Inferior parietal cortex (tissue), 1 donor: ENCODE data around the gene AXIN1.

Source experiments
- DNase-seq: peaks from one replicate; pipeline ENCODE4 v3.0.0-alpha.2; 2016; ENCODE audit errors: extremely low spot score

The AXIN1 gene

DNA sequence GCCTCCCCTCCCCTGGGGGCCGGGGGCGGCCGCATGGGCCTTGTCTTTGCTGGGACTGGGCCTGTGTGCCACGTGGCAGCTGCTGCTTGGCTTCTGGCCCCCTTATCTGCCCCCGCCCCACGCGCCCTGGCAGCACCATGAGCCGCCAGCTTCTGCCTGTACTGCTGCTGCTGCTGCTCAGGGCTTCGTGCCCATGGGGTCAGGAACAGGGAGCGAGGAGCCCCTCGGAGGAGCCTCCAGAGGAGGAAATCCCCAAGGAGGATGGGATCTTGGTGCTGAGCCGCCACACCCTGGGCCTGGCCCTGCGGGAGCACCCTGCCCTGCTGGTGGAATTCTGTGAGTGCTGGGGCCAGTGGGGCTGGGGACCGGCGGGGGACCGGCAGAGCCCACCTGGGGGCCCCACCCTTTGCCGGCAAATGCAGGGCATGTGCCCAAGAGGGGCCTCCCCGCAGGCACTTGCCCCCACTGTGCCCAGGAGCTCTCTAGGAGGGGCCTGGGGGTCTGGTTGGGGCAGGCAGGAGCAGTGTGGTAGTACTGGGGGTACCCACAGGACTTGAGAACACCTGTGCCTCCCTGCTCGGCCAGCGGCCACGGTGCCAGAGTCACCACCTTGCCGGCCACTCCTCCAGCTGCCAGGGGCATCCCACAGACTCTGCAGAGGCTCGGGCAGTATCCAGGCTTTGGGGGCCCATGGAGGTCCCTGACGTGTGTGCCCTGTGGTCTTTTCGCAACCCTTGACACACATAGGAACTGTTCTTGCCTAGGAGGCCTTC, 69.3 kb downstream of the AXIN1 start, which contains the start of gene PDIA2:
Gene PDIA2, plus strand, starts transcription at position 132 of the 773 bp plus-strand sequence. Its CDS starts 6 bp downstream, at position 138.
- DNase-seq: no peak

DNA sequence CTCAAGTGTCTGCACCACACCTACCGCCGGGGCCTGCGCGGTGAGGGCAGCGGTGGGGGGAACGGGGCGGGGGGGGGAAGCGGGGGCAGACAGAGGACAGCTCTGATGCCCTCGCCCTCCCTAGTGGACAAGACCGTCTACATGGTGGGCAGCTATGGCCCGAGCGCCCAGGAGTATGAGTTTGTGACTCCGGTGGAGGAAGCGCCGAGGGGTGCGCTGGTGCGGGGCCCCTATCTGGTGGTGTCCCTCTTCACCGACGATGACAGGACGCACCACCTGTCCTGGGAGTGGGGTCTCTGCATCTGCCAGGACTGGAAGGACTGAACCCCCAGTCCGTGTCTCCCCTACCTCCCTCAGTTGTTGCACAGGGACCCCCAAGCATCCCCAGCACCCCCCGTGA, 70.0 kb downstream of the AXIN1 start:
- no peak for DNase-seq

DNA sequence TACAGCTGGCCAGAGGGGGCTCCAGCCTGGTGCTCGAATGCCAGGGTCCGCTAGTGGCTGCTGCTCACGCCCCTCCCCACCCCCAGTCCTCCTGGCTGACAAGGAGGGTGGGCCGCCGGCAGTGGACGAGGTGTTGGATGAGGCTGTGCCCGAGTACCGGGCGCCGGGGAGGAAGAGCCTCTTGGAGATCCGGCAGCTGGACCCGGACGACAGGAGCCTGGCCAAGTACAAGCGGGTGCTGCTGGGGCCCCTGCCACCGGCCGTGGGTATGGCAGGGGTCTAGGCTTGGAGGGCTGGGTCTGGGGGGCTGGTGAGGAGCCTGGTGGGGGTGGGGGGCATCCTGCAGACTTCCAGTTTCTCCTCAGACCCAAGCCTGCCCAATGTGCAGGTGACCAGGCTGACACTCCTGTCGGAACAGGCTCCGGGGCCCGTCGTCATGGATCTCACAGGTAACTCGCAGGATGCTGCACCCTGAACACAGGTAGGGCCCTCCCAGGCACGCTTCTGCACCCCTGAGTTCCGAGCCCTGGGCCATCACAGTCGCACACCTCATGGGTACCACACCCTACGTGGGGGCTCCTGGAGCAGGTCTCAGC, 70.8 kb downstream of the AXIN1 start:
- DNase-seq: no peak

DNA sequence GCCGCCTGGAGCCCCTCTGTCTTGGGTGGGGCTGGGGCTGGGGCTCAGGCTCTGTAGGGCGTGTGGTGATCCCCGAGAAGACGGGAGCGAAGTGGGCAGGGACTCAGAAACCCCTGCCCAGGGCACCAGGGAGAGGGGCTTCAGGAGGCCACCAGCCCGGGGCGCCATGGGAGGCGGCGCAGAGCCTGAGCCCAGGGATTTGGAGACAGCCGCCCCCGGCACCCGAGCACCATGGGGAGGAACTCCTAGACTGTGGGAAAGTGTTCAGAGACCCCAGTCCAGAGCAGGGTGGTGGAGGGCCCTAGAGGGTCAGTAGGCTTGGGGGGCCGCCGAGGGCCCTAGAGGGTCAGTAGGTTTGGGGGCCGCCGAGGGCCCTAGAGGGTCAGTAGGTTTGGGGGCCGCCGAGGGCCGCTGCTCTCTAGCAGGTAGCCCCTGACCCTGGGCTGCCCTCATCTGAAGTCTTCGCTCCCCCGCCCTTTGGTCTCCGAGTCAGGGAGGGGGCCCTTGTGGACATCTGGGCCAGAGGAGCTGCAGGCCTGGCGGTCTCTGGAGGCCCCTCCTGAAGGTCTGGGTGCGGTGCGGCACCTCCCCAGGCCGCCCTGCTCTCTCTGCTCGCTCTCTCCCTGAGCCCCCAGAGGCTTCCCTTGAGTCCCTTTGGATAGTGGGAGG, 71.4 kb downstream of the AXIN1 start:
- no peak for DNase-seq

DNA sequence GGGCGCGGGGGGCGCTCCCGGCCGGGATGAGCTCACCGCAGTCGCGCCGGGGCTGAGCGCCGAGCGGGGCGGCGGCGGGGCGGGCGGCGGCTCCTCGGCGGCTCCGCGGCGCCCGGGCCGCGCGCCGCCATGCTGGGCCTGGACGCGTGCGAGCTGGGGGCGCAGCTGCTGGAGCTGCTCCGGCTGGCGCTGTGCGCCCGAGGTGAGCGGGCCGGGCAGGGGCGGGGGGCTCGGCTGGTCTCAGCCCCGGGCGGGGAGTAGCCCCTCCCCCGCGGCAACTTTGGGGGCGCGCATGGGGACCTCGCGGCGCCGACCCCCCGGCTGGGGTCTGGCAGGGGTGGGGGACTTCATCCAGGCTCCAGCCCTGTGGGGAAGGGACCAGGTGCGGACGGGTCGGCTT, 72.0 kb downstream of the AXIN1 start, which contains the start of gene ARHGDIG:
Gene ARHGDIG, plus strand, starts transcription at position 40 of the 400 bp plus-strand sequence. Its CDS starts 90 bp downstream, at position 130.
- no peak for DNase-seq

DNA sequence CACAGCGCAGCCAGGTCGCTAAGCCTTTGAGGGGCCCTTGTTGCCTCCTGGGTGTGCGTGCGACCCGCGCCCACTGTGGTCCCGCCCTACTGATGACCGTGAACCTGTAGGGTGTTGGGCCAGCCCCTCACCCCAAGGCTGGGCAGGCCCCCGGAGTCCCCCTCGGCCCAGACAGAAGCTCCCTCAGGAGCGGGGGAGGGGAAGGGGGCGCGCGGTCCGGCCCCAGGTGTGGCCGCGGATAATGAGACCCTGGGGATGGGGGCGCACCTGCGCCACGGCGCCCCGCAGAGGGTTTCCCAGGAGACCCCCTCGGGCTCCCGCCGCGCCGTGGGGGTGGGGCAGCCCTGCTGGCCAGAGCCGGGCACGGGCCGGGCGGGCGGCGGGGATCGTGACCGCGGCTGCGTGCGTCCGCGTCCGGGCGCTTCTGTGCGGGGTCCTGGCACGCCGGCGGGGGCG, 72.5 kb downstream of the AXIN1 start:
- DNase-seq: no peak

DNA sequence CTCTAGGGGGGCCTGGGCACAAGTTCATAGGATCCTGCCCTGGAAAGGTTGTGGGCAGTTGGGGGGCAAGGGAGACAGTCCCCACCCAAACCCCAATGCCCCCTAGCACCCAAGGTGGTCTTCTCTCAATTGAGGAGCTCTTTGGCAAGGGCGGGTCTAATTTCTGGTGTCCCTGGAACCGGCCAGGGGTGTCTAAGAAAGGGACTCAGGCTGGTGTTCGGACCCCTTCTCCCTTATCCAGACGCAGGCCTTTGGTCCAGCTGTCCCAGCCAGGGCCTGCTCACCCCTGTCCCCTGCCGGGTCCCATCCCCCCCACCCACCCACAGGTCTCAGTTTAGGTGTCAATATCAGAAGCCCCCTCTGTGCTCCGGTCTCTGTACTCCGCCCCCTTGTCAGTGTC, 73.0 kb downstream of the AXIN1 start:
- no peak for DNase-seq

DNA sequence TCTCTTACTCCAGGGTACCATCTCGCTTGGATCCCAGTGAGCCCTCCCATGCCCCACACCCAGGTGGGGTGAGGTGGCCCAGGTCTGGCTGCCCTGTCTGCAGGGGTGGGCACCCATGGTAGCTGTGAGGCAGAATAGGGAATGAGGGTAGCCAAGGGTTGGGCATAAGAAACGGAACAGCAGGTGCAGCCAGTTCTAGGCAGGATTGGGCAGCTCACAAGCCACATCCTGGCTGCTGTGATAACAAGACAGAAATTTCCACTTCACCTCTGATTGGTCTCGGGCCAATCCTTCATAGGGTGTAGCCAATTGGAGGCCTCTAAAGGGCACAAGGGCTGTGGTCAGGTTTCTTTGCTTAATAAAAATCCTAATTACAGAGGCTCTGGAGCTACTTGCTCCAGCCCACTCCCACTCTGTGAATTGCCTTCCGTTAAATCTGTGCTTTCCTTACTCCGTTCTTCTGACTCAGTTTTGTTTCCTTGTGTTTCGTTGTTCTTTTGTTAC, 73.6 kb downstream of the AXIN1 start:
- no peak for DNase-seq

DNA sequence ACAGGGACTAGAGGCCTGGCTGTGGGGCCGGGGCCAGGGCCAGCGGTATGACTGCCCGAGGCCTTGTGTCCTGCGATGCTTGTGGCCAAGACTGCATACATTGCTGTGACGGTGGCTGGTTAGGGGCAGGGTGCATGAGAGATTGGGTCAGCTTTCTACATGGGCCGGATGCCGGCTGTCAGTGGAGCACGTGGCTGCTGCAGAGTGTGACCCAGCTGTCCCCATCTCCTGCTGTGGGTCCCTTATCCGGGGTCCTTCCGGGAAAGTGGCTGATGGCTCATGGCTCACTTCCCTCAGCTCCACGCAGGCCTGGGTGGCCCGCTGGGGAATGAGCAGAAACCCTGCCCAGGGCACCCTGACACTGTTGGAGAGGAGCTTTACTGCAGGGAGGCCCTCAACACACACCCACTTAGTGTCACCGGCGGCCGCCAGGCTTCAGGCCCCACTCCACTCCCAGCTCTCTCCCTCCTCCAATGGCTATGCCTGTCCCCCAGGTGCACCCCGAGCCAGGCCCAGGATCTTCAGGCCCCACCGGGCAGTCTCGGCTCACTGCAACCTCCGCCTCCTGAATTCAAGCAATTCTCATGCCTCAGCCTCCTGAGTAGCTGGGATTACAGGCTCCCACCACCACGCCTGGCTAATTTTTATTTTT, 76.0 kb downstream of the AXIN1 start:
- no peak for DNase-seq

DNA sequence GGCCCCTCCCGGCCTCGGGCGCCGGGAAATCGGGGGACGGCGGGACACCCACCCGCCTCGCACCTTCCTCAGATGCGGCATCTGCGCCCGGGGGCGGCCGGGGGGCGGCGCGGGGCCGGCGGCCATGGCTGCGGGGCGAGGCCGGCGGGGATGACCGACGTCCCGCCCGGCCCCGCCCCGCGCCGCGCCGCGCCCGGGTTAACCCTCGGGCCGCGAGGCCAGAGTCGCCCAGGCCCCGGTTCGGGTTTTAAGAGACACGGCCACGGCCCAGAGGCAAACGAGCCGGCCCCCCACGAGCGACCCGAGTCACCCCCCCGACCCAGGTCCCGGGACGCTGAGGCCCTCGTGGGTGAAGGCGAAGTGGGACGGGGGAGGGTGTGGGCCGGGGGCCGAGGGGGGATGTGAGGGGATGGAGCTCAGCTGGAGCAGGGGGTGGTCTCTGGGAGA, 76.7 kb downstream of the AXIN1 start, which contains the start of gene RGS11:
Gene RGS11, minus strand, starts transcription at position 159 of the 447 bp plus-strand sequence. Its CDS starts 33 bp downstream, at position 126.
- no peak for DNase-seq

DNA sequence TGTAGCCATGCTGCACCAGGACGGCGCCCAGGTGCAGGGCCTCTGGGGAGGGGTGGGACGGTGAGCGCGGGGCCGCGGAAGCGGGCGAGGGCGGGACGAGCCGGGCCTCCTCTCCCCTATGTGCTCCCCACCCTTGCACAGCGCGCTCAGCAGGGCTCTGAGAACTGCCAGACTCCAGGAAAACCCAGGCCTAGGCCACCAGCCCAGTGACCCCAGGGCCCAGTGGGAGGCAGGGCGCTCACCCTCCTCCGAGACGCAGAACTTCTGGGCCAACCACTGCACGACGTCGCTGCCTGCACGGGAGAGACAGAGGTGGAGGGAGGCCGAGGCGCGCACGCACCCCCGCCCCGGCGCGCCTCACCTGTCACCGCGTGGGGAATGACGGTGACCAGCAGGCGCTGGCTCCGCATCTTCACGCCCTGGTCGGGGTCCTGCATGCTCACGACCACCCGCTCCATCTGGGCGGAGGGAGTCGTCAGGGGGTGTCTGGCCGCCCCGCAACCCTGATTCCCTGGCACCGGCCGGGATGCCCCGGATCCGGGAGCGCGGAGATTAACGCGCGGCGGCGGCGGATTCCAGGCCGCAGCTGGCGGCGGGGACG, 77.4 kb downstream of the AXIN1 start:
- DNase-seq: no peak

DNA sequence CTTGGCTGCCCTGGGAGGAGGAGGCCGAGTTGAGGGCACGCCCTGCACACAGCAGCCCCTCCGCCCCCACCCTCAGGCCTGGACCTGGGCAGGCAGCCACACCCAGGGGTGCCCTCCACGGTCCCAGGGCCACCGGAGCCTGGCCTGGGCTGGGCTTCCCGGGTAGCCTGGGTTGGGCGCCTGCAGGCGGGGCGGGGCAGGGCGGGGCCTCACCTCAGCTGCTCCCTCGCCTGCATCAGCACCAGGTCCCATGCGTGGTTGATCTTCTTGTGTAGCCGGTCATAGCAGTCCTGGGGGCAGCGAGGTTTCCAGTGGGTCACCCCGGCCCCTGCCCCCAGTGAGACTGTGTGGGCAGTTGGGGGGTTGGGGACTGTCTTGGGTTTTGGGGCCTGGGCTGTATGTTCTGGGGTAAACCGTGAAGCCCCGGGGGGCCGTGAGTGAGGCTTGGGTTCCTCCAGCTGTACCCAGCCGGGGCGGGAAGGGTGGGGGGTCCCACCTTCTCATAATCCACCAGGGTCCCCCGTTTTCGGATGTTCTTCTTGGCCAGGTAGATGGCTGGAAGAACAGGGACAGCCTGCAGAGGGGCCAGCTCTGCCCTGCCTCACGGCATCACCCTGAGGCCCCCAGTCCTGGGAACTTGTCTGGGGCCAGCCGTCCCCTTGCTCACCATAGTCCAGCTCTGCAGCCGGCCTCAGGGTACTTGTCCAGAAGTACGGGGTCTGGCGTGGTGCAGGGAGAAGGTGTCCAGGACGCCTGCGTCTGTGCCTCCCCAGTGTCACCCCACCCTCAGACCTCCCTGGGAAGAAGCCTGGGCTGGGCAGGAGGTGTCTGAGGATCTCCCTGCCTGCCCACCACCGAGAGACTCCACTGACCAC, 78.7 kb downstream of the AXIN1 start:
- no peak for DNase-seq

DNA sequence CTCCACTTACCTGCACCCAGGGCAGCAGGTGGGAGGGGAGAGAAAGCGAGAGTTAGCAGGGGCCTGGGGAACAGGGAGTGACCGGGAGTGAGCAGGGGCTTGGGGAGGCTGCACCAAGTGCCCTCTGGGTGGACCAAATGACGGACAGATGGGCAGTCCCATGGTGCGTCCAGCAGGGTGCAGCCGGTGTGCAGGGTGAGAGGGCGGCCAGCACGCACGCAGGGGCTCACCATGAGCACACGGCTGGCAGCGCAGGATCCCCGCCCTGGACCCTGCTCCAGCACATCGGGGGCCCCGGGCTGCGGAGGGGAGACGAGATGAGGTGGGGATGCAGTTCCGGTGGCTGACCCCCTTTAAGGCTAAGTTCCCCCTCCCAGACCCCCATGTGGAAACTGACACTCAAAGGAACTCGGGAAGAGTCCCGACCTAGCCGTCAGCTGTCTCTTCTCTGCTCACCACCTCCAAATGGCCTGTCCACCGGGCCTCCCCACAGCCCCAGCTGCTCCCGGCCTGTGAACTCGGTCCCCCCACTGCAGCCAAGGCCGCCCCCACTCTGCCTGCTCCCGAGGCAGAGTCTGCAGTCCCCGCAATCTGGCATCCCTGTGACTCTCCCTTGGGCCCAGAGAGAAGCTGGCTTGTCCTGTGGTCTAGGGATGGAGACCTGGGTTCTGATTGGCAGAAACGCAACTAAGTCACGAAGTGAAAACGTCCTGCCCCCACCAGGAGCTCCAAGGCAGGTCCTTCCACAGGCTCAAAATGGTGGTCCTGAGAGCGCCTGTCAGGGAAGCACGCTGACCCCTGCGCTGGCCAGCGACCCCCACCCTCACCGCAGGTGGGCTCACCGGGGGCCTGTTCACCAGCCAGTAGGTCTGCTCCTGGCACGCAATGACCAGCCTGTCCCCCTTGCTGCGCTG, 79.6 kb downstream of the AXIN1 start:
- no peak for DNase-seq

DNA sequence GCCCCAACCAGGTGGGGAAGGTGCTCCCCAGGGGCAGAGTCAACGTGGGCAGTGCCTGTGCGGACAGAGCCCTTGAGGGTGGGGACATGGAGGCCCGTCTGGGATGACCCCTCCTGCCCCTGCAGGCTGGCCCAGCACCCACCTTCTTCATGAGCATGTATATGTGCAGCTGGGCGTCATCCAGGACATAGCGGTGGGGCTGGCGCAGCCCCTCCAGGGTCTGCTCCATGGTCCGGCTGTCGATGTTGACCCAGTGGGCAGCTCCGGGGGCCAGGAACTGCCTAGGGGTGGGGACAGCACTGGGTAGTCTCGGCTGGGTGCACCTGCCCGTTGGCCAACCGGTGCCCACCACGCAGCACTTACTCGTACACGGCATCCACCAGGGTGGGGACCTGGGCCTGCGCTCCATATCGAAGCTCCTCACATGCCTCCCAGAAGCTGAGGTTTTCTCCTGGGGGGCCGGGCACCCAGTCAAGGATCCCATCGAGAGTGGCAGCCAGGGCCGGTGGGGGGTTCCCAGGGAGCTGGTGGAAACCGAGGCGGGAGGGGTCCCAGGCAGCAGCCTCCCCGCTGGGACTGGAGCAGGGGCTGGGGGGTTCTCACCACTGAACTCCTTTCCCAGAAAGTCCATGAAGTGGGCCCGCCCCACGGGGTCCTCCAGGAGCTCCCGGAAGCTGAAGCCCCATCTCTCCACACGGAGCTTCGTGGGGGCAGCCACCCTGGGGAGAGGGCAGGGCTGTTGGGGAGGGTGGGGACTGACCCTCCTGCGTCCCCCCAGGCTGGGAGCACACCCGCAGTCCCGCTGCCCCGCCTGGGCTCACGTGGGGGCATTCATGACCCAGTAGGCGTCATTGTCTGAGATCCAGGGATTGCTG, 81.9 kb downstream of the AXIN1 start:
- DNase-seq: no peak

DNA sequence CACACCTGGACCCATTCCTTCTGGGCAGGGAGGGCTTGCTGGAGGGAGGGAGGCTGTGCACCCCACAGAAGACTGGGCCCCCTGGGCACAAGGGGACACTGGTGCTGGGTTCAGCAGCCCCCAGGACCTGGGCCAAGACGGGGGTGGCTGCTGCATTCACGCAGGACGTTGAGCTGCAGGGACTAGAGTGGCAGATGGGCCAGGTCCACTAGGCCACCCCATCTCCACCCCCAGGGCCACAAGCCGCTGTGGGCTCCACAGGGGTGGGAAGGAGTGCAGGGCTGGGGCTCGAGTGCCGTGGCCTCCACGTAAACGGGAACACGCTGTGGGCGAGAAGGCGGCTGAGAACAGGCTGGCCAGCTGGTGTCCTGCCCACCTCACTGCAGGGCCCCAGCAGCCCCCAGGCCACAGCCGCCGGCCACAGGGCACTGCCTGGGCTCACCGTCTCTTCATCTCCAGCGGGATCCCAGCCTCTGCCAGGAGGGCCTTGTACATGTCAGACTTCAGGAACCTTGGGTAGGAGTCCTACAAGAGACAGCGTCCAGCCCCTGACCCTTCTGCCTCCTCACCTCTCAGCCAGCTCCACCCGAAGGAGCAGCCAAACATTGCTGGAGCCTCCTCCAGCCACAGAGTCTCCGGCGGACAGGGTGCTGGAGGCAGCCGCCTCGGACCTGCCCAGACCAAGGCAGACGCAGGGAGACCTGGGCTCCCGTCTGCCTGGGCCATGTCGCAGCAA, 83.3 kb downstream of the AXIN1 start:
- no peak for DNase-seq

DNA sequence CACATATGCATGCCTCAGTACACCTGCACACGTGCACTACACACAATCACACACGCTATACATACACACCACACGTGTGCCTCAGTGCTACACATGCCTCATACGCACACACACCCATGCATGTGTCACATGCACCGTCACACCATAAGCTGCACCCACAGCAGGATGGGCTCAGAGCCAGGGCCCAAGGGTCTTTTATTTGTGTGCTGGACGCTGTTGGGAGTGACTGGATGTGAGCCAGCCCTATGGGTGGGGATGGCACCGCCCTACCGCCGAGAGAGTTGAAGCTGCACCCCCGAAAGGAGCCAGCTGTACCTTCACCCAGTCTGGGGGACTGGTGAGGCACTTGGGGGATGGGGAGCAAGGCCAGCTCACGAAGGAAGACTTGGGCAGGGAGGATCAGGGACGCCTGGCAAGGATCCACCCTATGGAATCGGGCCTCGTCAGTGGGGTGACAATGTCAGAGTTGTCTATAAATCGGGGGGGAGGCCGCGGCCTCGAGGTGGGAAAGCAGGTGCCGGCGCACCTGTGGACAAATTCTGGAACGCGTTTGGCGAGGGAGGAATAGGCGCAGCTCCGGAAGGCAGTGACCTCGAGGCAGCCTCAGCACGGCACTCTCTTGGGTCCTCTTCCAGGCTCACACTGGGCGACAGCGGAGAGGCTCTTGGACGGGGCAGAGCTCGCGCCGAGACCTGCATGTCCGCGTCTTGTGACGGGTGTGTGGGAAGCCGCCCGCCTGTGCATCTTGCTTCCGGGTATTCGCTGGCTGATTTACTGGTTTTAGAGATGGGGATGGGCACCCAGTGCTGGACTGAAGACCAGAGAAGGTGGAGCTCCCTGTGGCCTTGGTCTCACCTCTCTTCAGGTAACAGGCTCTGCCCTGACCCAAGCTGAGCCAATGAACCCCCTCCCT, 84.1 kb downstream of the AXIN1 start:
- no peak for DNase-seq
